GM20000 (cell line): Measurements from ENCODE around the gene ADTRP.

Experiments
- DNase-seq: peaks from one replicate; pipeline ENCODE4 v3.0.0; 2012; ENCODE audit warnings: low spot score
- TF ChIP-seq, protein P1 (sequence below): IDR thresholded peaks from 2 replicates; pipeline ENCODE4 v1.5.1; 2012; ENCODE audit warnings: mild to moderate bottlenecking, control low read depth; ENCODE audit errors: extremely low read depth, missing control alignments

Gene ADTRP

DNA sequence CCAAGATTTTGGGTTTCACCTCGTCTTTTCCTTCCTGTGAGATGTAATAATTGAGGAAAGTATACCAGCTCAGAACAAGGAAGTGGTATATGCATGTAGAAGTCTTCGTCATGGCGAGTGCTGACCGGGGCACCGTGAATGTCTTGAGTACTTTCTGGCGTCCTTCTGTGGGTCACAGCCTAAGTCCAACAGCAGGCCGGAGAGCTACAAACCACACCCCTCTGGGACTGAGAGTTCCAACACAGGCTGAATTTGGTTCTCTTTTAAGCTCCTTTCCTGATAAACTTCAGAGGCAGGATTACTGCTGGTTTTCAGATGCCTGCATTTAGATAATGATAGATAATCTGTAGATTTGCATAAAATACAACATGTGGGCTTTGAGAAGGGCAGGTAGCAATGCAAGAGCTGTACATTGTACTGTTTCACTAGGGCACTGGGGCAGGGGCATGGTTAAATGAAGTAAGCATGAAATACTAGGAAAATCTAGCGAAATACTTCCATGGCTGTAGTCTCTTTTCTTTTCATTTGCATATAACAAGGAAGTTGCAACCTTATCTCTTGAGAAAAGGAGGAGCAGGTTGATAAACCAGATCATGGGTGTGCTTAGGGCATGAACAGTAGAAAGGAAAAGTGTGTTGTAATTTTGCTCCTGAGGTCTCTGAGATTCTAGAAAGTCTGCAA lies at the start of gene ADTRP:
TSS of gene ADTRP (minus strand) at position 156 of the 681 bp plus-strand sequence. CDS start at position 112, 44 bp downstream.
- DNase-seq: no peak
- TF ChIP-seq, protein P1, sequence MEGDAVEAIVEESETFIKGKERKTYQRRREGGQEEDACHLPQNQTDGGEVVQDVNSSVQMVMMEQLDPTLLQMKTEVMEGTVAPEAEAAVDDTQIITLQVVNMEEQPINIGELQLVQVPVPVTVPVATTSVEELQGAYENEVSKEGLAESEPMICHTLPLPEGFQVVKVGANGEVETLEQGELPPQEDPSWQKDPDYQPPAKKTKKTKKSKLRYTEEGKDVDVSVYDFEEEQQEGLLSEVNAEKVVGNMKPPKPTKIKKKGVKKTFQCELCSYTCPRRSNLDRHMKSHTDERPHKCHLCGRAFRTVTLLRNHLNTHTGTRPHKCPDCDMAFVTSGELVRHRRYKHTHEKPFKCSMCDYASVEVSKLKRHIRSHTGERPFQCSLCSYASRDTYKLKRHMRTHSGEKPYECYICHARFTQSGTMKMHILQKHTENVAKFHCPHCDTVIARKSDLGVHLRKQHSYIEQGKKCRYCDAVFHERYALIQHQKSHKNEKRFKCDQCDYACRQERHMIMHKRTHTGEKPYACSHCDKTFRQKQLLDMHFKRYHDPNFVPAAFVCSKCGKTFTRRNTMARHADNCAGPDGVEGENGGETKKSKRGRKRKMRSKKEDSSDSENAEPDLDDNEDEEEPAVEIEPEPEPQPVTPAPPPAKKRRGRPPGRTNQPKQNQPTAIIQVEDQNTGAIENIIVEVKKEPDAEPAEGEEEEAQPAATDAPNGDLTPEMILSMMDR: no peak

DNA sequence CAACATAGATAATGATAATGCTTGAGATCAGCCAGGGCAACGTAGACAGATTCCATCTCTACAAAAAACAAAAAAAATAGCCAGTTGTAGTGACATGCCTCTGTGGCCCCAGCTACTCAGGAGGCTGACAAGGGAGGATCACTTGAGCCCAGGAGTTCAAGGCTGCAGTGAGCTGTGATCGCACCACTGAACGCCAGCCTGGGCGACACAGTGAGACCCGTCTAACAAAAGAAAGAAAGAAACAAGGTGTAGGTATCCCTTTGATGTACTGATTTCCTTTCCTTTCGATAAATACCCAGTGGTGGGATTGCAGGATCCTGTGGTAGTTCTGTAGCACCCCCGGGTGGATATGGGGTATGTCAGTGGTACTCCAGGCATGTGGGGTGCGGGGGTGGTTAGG lies 48.2 kb upstream of the ADTRP start:
- DNase-seq: no peak
- TF ChIP-seq, protein P1: no peak

DNA sequence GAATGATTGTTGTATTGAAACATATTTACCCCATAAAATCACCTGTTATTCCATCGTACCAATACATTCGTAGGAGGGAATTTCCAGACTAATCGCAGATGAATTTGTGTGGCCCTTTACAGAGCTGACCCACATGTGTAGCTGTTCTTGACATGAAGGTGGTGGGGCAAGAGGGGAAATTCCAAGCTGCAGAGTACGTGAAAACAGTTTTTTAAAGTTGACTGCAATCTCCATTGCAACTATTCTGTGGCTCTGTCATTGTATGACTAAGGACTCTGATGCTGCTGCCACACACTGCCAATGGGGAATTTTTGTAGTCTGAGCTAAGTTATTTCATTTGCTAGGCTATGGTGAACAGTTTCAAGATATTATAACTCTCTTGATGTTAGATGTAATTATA lies 46.4 kb upstream of the ADTRP start:
- peak; percentile 52 for DNase-seq

DNA sequence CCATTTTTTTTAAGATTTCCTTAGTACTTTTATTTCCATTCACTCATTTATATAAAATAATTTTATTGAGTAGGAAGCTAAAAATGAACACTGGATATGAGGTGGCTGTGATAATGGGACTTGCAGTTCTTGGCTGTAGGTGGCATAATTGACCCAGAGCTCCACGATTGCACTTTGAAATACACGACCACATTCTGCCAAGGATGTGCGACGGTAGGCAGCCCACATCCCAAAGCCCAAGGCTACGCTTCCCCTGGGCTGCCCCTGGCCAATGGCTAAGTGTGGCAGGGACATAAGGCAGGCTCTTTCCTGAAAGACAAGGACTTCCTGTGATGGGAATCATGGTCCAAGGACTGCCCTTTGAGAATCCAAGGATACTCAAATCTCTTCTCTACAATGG lies 43.7 kb upstream of the ADTRP start:
- DNase-seq: no peak
- TF ChIP-seq, protein P1: no peak

More for the DNA sequence above, 46.4 kb upstream of the ADTRP start:
- TF ChIP-seq, protein P1: no peak

DNA sequence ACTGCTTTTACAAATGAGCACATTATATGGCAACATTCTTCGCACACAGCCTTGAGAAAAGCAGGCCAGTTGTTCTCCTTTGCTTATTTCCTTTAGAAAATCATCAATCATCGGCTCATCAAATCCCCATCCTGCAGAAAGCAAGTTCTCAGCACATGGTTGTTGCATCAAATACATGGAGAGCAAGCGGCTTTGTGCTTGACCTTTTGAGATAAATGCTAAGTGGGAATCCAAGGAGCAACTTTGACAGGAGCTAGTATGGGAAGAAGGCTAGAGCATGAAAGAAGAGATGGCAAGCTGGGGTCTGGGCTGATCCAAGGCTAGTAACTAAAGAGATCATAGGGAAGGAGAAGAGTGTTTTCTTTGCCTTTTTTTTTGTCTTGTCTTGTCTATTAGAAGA lies 43.2 kb upstream of the ADTRP start:
- no peak for DNase-seq
- TF ChIP-seq, protein P1: no peak

- TF ChIP-seq, protein P1: no peak
- no peak for DNase-seq
Observed at GRCh38 chr6:11820821-11821220, 42.2 kb upstream of the ADTRP start.

DNA sequence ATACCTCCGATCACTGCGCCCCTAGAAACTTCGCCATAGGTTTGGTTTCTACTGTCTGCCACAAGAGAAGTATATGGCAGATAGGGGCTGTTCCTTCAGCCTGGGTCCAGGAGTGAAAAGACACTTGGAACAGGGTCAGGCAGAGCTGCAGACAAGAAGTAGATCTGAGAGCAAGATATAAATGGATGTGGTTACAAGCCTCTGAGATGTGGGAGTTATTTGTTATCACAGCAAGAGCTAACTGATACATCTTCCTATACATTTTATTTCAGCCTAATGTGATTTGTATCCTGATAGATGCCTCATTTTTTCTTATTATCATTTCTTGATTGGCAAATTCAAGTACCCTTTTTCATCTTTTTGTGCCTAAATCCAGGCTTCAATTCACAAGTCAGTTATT lies 40.9 kb upstream of the ADTRP start:
- TF ChIP-seq, protein P1: no peak
- no peak for DNase-seq
